CD4-positive, alpha-beta T cell treated with Interleukin-1 beta for 1 hour (primary cell): ENCODE measurements around the gene MED28.
"Not testable (repeated sequence)": the region's sequence is repeated elsewhere in the genome, so short reads cannot be mapped to it uniquely, and the experiment has no call there.

Experiments
- DNase-seq, 2 donors: peaks; one replicate each; pipeline ENCODE4 v3.0.0-alpha.2; 2020 to 2022

Gene MED28

GRCh38 chr4:17619416-17620105 is 5.1 kb downstream of the MED28 start:
- DNase-seq = no peak

GRCh38 chr4:17623451-17624001 is 9.1 kb downstream of the MED28 start:
- DNase-seq = no peak

GRCh38 chr4:17624821-17625220 is 10.4 kb downstream of the MED28 start:
- no peak for DNase-seq

- no peak for DNase-seq
Measured at GRCh38 chr4:17630228-17630627, 15.8 kb downstream of the MED28 start.

- DNase-seq = no peak
Measured at GRCh38 chr4:17633600-17633999, 19.2 kb downstream of the MED28 start.

- no peak for DNase-seq
Measured at GRCh38 chr4:17635056-17635455, 20.6 kb downstream of the MED28 start.

GRCh38 chr4:17636341-17636695 is 21.9 kb downstream of the MED28 start:
- no peak for DNase-seq

- peak; percentile 64 to 72 for DNase-seq
Measured at GRCh38 chr4:17636696-17637622, 22.5 kb downstream of the MED28 start.

GRCh38 chr4:17639136-17639535 is 24.7 kb downstream of the MED28 start:
- no peak for DNase-seq

- no peak for DNase-seq
Measured at GRCh38 chr4:17642398-17642783, 27.9 kb downstream of the MED28 start.

GRCh38 chr4:17646693-17647092 is 32.3 kb downstream of the MED28 start:
- DNase-seq = no peak

- DNase-seq = no peak
Measured at GRCh38 chr4:17647176-17647806, 32.9 kb downstream of the MED28 start.

- no peak for DNase-seq
Measured at GRCh38 chr4:17647927-17648326, 33.5 kb downstream of the MED28 start.

GRCh38 chr4:17650406-17650805 is 36.0 kb downstream of the MED28 start:
- no peak for DNase-seq

- DNase-seq = no peak
Measured at GRCh38 chr4:17654701-17655100, 40.3 kb downstream of the MED28 start.

GRCh38 chr4:17657090-17657489 is 42.6 kb downstream of the MED28 start:
- no peak for DNase-seq

- no peak for DNase-seq
Measured at GRCh38 chr4:17657849-17658248, 43.4 kb downstream of the MED28 start.

- not testable (repeated sequence) for DNase-seq
Measured at GRCh38 chr4:17659196-17659595, 44.8 kb downstream of the MED28 start.

- no peak for DNase-seq
Measured at GRCh38 chr4:17662694-17663093, 48.3 kb downstream of the MED28 start.

GRCh38 chr4:17664755-17665154 is 50.3 kb downstream of the MED28 start:
- DNase-seq = peak in 1 of 2 donors; percentile 3

- no peak for DNase-seq
Measured at GRCh38 chr4:17665346-17665745, 50.9 kb downstream of the MED28 start.

- DNase-seq = no peak
Measured at GRCh38 chr4:17665852-17666251, 51.4 kb downstream of the MED28 start.

- no peak for DNase-seq
Measured at GRCh38 chr4:17667253-17667652, 52.8 kb downstream of the MED28 start.
